HG02571 (cell line): ENCODE data around the gene UHRF1.

Experiments used
- ATAC-seq: cut with Tn5 transposase; IDR thresholded peaks from one replicate; pipeline ENCODE4 v1.9.1; 2021; ENCODE audit warnings: mild to moderate bottlenecking, moderate library complexity; ENCODE audit not compliant: unreplicated experiment

UHRF1 gene

GRCh38 chr19:4987256-4987655 is 78.0 kb downstream of the UHRF1 start:
- no peak for ATAC-seq

GRCh38 chr19:4987692-4988370 is 78.5 kb downstream of the UHRF1 start:
- ATAC-seq = no peak

- ATAC-seq = no peak
Observed at GRCh38 chr19:4988770-4989251, 79.5 kb downstream of the UHRF1 start.

- no peak for ATAC-seq
Observed at GRCh38 chr19:4990306-4990705, 81.0 kb downstream of the UHRF1 start.

DNA sequence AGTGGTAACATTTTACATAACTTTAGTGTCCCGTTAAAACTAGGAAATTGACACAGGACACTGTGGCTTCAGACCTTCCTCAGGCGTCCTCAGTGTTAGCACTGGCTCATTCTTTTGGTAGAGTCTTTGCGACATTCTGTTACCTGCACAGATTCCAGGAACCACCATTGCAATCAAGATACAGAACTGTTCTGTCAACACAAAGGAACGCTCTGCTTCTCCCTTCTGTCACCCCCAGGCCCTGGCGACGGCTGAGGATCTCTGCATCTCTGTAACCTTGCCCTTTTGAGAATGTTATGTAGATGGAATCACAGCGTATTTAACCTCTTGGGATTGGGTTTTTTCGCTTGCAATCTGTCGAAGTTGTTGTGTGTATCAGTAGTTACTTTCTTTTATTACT is 82.2 kb downstream of the UHRF1 start:
- ATAC-seq = no peak

DNA sequence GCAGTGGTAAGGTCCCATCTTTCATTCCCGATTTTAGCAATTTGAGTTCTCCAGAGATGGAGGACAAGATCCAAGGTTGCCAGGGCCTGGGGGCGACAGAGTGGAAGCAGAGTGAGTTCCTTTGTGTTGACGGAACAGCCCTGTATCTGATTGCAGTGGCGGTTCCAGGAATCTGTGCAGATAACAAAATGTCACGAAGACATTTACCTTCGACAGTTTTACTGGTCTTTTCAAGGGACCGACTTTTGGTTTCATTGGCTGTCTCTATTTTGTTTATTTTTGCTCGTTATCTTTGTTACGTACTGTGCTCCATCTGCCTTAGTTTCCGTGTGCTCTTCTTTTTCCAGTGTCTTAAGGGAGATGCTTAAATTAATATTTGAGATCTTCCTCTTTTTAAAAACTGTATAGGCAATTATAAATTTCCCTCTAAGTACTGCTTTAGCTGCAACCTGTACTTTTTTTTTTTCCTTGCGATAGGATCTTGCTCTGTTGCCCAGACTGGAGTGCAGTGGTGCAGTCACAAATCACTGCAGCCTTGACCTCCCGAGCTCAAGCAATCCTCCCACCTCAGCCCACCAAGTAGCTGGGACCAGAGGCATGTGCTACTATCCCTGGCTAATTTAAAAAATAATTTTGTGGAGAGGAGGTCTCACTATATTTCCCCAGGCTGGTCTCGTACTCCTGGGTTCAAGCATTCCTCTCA is 82.8 kb downstream of the UHRF1 start:
- no peak for ATAC-seq

DNA sequence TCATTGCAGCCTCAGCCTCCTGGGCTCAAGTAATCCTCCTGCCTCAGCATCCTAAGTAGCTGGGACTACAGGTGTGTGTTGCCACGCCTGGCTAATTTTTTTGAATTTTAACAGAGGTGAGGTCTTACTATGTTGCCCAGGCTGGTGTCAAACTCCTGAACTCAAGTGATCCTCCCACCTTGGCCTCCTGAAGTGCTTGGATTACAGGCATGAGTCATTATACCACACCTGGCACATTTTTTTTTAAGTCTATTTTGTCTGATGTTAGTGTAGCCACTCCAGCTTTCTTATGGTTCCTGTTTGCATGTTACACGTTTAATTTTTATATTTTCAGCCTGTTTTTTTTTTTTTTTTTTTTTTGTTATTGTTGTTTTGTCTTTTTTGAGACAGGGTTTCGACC is 84.4 kb downstream of the UHRF1 start:
- no peak for ATAC-seq

GRCh38 chr19:4996701-4997100 is 87.4 kb downstream of the UHRF1 start:
- ATAC-seq = no peak

GRCh38 chr19:4997297-4997696 is 88.0 kb downstream of the UHRF1 start:
- ATAC-seq = no peak

GRCh38 chr19:5000120-5000611 is 90.9 kb downstream of the UHRF1 start:
- no peak for ATAC-seq

- ATAC-seq = no peak
Observed at GRCh38 chr19:5001615-5002014, 92.3 kb downstream of the UHRF1 start.

GRCh38 chr19:5002143-5002542 is 92.8 kb downstream of the UHRF1 start:
- no peak for ATAC-seq

GRCh38 chr19:5003781-5004180 is 94.5 kb downstream of the UHRF1 start:
- no peak for ATAC-seq

- ATAC-seq = no peak
Observed at GRCh38 chr19:5005096-5005495, 95.8 kb downstream of the UHRF1 start.

GRCh38 chr19:5006201-5006600 is 96.9 kb downstream of the UHRF1 start:
- no peak for ATAC-seq

DNA sequence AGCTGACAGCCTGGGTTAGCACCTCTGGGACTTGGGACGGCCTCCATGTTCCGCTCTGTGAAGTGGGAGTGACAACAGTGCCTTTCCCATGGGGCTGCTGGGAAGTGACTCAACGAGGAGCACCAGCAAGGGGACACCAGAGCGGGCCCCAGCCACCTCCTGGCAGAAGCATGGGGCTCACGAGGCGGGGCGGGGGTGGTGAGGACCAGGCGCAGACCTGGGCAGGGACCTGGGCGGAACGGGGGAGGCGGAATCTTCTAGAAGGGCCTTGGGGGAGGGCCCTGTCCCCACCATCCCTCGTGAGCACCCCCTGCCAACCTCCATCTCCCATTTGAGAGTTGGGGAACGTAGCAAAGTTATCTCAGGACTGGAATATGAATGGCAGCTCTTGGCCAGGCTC is 97.5 kb downstream of the UHRF1 start:
- no peak for ATAC-seq
